ENCODE data around the gene DLX4.

DLX4 gene

GRCh38 chr17:49970498-49970897 lies 1.5 kb downstream of the DLX4 start:
- DNase-seq, result no peak

GRCh38 chr17:49971199-49971847 lies 2.3 kb downstream of the DLX4 start:
- DNase-seq, result no peak

- no peak for DNase-seq
These were observed 3.0 kb downstream of the DLX4 start for GRCh38 chr17:49971848-49972485.

DNA sequence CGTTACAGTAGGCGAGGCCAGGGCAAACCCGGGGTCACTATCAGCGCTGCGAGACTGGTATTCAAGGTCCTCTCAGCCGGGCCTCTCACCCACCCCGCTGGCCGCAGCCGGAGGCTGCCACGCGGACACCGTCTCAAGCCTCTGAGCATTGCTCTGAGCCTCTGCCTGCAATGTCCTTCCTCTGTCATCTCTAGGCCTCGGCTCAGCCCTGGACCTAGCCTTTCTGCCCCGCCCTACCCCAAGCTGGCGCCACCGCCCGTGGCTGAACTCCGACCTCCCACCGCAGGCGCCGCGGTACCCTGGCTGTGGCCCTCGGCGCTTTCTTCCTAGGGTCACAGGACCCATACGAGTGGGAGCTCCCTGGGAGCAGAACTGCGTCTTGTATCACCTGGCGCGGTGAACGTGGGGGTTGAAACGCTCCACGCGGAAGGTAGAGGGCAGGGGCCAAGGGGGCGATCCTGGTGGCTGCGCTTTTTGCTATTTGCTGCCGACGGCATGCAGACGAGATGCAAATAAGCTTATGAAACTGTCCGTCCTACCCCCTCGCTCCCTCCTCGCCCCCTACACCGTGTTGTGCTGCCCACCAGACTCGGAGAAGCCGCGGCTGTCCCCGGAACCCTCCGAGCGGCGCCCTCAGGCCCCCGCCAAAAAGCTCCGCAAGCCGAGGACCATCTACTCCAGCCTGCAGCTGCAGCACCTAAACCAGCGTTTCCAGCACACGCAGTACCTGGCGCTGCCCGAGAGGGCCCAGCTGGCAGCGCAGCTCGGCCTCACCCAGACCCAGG lies 3.7 kb downstream of the DLX4 start:
- no peak for DNase-seq

DNA sequence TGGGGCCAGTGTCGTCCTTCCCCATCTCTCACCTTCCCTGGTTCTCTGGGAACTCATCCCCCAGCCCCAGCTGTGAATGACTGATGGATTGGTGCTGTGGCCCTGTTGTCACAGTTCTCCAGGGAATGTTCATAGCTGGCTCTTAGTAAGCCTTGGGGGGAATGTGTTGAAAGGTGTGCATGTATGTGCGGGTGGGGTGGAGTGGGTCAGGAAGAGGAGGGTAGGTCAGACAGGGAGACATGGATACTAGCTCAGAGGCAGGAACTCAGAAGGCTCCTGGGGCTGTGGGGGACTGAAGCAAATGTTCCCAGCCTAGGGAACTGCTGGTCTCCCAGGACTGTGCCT lies 4.3 kb downstream of the DLX4 start:
- DNase-seq, result no peak

- DNase-seq, result no peak
These were observed 6.5 kb downstream of the DLX4 start for GRCh38 chr17:49975531-49975930.

GRCh38 chr17:49976163-49976827 lies 7.3 kb downstream of the DLX4 start:
- DNase-seq, result no peak

- DNase-seq, result no peak
These were observed 7.8 kb downstream of the DLX4 start for GRCh38 chr17:49976828-49977202.

GRCh38 chr17:49977463-49978389 lies 8.7 kb downstream of the DLX4 start:
- no peak for DNase-seq

- DNase-seq, result no peak
These were observed 9.5 kb downstream of the DLX4 start for GRCh38 chr17:49978501-49978900.

DNA sequence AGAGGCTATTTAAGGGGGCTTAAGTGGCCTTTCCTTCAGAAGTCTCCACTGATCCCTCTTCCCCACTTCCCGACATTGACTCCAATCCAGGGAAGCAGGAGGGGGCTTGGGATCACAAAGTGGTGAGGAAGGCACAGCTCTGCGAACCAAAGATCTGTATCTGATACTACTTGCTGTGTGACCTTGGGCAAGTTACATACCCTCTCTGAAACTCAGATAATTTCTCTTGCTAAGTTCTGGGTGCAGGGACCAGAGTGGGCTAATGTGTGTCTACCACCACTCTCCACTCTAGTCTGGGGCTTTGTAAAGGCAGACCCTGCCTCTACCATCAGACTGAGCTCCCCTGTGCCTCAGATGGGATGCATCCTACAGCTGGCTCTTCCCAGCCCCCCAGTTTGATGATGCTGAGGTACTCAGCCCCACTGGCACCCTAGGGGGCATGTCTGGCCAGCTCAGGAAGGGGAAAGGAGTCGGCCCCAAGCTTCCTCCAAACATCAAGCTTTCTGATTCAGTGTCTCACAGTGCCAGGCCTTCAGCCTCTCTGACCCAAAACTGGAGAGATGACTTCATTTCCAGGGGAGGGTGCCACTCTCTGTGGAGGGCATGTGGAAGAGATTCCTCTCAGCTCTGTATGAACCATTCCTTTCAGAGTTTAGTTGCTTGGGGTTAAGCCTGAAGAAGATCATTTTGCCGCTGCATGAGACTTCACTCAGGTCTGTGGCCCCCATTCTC lies 10.9 kb downstream of the DLX4 start:
- DNase-seq, result no peak

GRCh38 chr17:49980703-49981197 lies 11.8 kb downstream of the DLX4 start:
- DNase-seq, result no peak

GRCh38 chr17:49984283-49984682 lies 15.3 kb downstream of the DLX4 start:
- DNase-seq, result no peak

GRCh38 chr17:49984776-49985175 lies 15.8 kb downstream of the DLX4 start:
- no peak for DNase-seq

DNA sequence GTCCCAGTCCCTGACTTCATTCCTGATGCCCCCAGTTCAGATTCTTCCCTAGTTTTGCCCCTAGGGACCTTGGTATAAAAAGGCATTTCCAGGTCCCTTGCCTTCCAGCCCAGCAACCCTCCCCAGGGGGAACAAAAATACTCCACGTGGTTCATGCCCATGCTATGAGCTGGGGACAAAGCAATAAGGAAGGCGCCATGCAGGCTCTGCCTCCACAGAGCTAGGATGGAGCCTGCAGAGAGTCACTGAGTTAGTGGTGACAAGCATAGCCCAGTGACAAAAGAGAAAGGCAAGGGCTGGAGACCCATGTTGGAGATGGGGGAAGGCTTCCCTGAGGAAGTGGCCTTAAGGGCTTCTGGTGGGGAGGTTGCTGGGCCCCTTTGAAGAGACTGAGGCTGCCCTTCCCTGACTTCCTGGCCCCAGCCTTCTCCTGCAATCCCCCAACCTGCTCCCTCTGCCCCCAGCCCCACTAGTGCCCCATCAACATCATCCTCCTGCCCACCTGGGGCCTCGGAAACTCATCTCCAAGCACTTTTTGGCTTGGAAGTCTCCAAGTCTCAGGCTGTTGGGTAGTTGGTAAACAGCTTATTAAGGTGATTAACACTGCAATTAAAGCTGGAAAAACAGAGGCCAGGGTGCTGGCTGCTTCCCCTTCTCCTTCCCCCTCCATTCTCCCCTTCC lies 16.5 kb downstream of the DLX4 start:
- DNase-seq, result no peak

DNA sequence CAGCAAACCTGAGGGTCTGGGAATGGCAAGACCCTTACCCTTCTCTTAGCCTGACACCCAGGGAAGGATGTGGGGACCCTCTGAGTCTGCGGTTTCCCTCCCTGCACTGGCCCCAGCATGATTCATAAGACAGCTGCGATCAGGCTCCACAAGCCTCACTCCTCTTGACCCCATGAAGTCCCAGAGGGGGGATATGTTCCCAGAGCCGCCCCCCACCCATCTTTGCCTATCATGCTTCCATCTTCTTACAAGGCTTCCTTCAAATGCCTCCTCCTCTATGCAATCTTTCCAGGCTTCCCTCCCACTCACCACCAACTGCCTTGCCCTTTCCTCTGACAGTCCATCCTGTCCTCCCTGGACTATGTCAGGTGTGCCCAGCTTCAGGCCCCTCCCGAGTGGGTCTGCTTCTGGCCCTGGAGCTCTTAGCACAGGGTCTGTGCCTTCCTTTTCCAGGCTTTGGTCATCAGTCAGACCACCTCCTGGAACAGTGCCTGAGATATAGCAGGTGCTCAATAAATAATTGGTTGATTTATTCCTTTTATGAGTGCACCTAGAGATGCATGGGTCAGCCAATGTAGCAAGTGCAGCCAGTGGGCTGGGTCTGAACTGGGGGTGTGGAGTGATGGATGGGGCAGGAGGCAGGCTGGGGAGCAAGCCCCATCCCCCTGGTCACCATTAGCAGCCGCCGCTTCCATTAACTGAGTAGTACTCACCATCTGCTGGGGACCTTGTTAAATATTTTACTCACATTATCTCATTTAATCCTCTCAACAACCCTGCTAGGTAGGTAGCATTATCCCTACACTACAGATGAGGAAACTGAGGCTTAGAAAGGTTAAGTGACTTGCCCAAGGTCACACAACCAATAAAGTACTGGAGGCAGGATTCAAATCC lies 17.7 kb downstream of the DLX4 start:
- no peak for DNase-seq

- DNase-seq, result no peak
These were observed 18.2 kb downstream of the DLX4 start for GRCh38 chr17:49987290-49987585.

- peak; percentile 64 for DNase-seq
These were observed 18.9 kb downstream of the DLX4 start for GRCh38 chr17:49987681-49988441.

GRCh38 chr17:49989518-49989880 lies 20.5 kb downstream of the DLX4 start:
- no peak for DNase-seq

DNA sequence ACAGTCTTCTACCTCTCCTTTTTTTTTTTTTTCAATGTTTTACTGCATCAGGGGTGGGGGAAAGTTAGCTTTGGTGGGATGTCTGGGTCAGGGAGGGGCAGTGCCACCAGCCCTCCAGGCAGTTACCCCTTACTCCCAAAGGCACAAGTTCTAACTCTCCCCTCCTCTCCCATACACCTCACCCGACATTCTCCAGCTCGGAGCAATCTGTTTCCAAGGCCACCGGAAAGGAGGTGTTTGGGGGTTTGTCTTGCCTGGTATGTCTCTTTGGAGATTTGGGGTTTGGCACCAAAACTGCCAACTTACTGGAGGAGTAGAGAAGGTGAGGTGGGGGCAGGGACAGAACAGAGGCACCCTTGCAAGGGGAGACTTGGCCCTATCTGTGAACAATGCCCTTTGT lies 21.3 kb downstream of the DLX4 start:
- DNase-seq, result no peak
